K562 (cell line): ENCODE measurements around the gene RREB1. TPM values are rescaled to one million over a fixed set of nuclear protein-coding genes. Genes with fewer than 3 reads are reported as not detected.

Source experiments
- ATAC-seq: fragments of 200-7000 bp; cut with Tn5 transposase; 3 replicates; pipeline ENCODE4 v1.9.1; 2020; ENCODE audit warnings: moderate library complexity
- BruUV-seq: library from RNA; stranded (reverse); fragments of 400-500 nt; replicated peaks from 2 replicates; lab custom pipeline; 2021; lab: Mats Ljungman, UMichigan
- CTCF ChIA-PET: fragments of 300-600 bp; formaldehyde crosslinking; extraction: SDS; loops from one replicate; lab custom pipeline; 2021; ENCODE audit warnings: low intra/inter-chr PET ratio; lab: Yijun Ruan, JAX
- POLR2A ChIA-PET: fragments of 300-600, 350-650 bp; sonication (Branson Sonifier 250); formaldehyde crosslinking; extraction: SDS; loops from one replicate; lab custom pipeline; 2021; ENCODE audit warnings: antibody characterized with exemption, inconsistent platforms; lab: Yijun Ruan, JAX
- DNase-seq, 4 experiments: peaks; one replicate each; pipeline versions ENCODE4 v3.0.0 to v3.0.0-alpha.2; 2011 to 2018; ENCODE audit warnings: low spot score in 3 of 4, mixed read lengths in 3 of 4; ENCODE audit errors: extremely low read depth in 1 of 4
- FAIRE-seq: peaks from 2 replicates; lab custom pipeline; 2011; peaks lifted over from hg19 to GRCh38; lab: Jason Lieb, UNC
- H2AFZ ChIP-seq: 2 replicates; pipeline ENCODE4 v1.6.0; 2011; ENCODE audit warnings: low read depth, low read length, control low read depth, inconsistent platforms
- H3K27ac ChIP-seq: fragments of 200-600 bp; 3 replicates; pipeline ENCODE4 v1.8.0; 2011; ENCODE audit warnings: low read depth, mild to moderate bottlenecking, control low read depth, inconsistent platforms, low read length, moderate library complexity, mixed read lengths; ENCODE audit errors: extremely low read depth
- H3K27me3 ChIP-seq, 2 experiments: fragments of 300-600 bp in 1 of 2; 2 replicates in 1 of 2; 3 replicates in 1 of 2; pipeline versions ENCODE4 v1.6.0 to v1.8.0; 2011; ENCODE audit warnings: inconsistent platforms in 2 of 2, low read length in 2 of 2, mild to moderate bottlenecking in 1 of 2, mixed read lengths in 1 of 2, moderate library complexity in 1 of 2; ENCODE audit not compliant: control insufficient read depth in 2 of 2, insufficient read depth in 2 of 2
- H3K36me3 ChIP-seq: fragments of 300-600 bp; 3 replicates; pipeline ENCODE4 v1.8.0; 2011; ENCODE audit warnings: mild to moderate bottlenecking, low read length, inconsistent platforms; ENCODE audit not compliant: control insufficient read depth, insufficient read depth
- H3K4me1 ChIP-seq, 2 experiments: fragments of 200-600 bp in 1 of 2; replicated peaks in 1 of 2; 2 replicates in 1 of 2; 3 replicates in 1 of 2; pipeline versions ENCODE4 v1.5.1 to v1.8.0; 2011; ENCODE audit warnings: inconsistent platforms in 2 of 2, low read length in 2 of 2, mild to moderate bottlenecking in 1 of 2, mixed read lengths in 1 of 2, moderate library complexity in 1 of 2; ENCODE audit not compliant: control insufficient read depth in 2 of 2, insufficient read depth in 2 of 2
- H3K4me2 ChIP-seq: 2 replicates; pipeline ENCODE4 v1.6.1; 2011; ENCODE audit warnings: low read length, control low read depth, inconsistent platforms, mixed read lengths; ENCODE audit not compliant: insufficient read depth
- H3K4me3 ChIP-seq: fragments of 200-600 bp; sonication (generic), shearing (Covaris generic); 2 replicates; pipeline ENCODE4 v1.5.1; 2016; ENCODE audit warnings: control low read depth, inconsistent platforms
- H3K79me2 ChIP-seq: fragments of 200-600 bp; 3 replicates; pipeline ENCODE4 v1.8.0; 2011; ENCODE audit warnings: low read length, inconsistent platforms; ENCODE audit not compliant: control insufficient read depth, insufficient read depth
- H3K9ac ChIP-seq, 2 experiments: 2 replicates each; pipeline versions ENCODE4 v1.6.0 to v1.6.1; 2011; ENCODE audit warnings: low read depth in 2 of 2, low read length in 2 of 2, control low read depth in 1 of 2, inconsistent platforms in 1 of 2, mild to moderate bottlenecking in 1 of 2, mixed read lengths in 1 of 2; ENCODE audit not compliant: insufficient read depth in 1 of 2
- H3K9me1 ChIP-seq: one replicate; pipeline ENCODE4 v1.6.0; 2011; ENCODE audit warnings: inconsistent platforms, mild to moderate bottlenecking, low read length, moderate library complexity; ENCODE audit not compliant: control insufficient read depth, insufficient read depth
- H3K9me3 ChIP-seq: replicated peaks from 2 replicates; pipeline ENCODE4 v1.5.1; 2011; ENCODE audit warnings: low read depth, low read length, inconsistent platforms; ENCODE audit not compliant: control insufficient read depth, insufficient read depth
- H4K20me1 ChIP-seq: replicated peaks from 2 replicates; pipeline ENCODE4 v1.6.1; 2011; ENCODE audit warnings: low read length, inconsistent platforms, mixed read lengths; ENCODE audit not compliant: control insufficient read depth, insufficient read depth
- DMBX1 ChIP-seq: fragments of 250-450 bp; sonication (Bioruptor Pico); IDR thresholded peaks from 2 replicates; pipeline ENCODE4 v1.8.0; 2022; ENCODE audit warnings: inconsistent platforms, mild to moderate bottlenecking, moderate library complexity, borderline replicate concordance
- MYC ChIP-seq, 2 experiments: fragments of 250-450 bp in 1 of 2; sonication (Bioruptor Pico) in 1 of 2; IDR thresholded peaks; 2 replicates each; pipeline versions ENCODE4 v1.5.1 to v1.6.1; 2012 to 2021; ENCODE audit warnings: low read depth in 2 of 2, borderline replicate concordance in 1 of 2, improper control_type of control experiment in 1 of 2, low read length in 1 of 2, mild to moderate bottlenecking in 1 of 2, moderate library complexity in 1 of 2
- NR1H2 ChIP-seq: sonication (generic); formaldehyde crosslinking; IDR thresholded peaks from 2 replicates; pipeline ENCODE4 v1.4.0; 2020; ENCODE audit warnings: mild to moderate bottlenecking, missing genetic modification reagents
- THRB ChIP-seq: fragments of 450-650 bp; formaldehyde crosslinking; conservative IDR thresholded peaks from 2 replicates; pipeline ENCODE4 v1.4.0; 2022; ENCODE audit warnings: mild to moderate bottlenecking, missing genetic modification characterization
- ZKSCAN8 ChIP-seq: fragments of 200-800 bp; sonication (Bioruptor generic); IDR thresholded peaks from 2 replicates; pipeline ENCODE4 v1.6.1; 2016; ENCODE audit warnings: missing genetic modification characterization, missing compliant biosample characterization
- ZNF217 ChIP-seq: sonication (generic); formaldehyde crosslinking; IDR thresholded peaks from 2 replicates; pipeline ENCODE4 v1.8.0; 2022; ENCODE audit warnings: mild to moderate bottlenecking, missing genetic modification reagents
- WGBS: fragments of 100-300 bp; shearing (Covaris generic); methylation state at CpG from one replicate; pipeline ENCODE4 v1.1.6; 2016; ENCODE audit warnings: low coverage, mixed read lengths; ENCODE audit not compliant: insufficient coverage; ENCODE audit errors: missing lambda C conversion rate; 5-methylcytosine and 5-hydroxymethylcytosine counted together
- in situ Hi-C: fragments of 300-500 bp; cut with MboI; formaldehyde crosslinking; loops from 4 replicates; pipeline ENCODE4 v1.15.0; 2018; ENCODE audit warnings: inconsistent platforms, mixed read lengths
- intact Hi-C: fragments of 100-400 bp; cut with micrococcal nuclease; formaldehyde crosslinking; loops from 2 replicates; pipeline ENCODE4 v1.14.2; 2022
- polyA plus RNA-seq, 8 experiments: library from polyadenylated mRNA; depleted of rRNA in 4 of 8; stranded (reverse) in 5 of 8; unstranded in 3 of 8; fragments of >200 nt; fragmentation: Nextera tagmentation in 2 of 8; fragmentation: Illumina TruSeq in 1 of 8; extraction: Ambion mirVana in 2 of 8; extraction: Trizol in 1 of 8; gene quantifications; 2 replicates each; pipeline versions ENCODE4 v1.2.1 to v1.2.3, GENCODE V29; 2011 to 2014; ENCODE audit warnings: inconsistent platforms in 1 of 8, missing spikeins in 1 of 8
- total RNA-seq, 7 experiments: library from RNA; depleted of rRNA in 6 of 7; stranded (reverse); fragments of >200 nt in 6 of 7; fragmentation: Illumina TruSeq in 2 of 7; extraction: Trizol in 2 of 7; gene quantifications; 2 replicates each; pipeline versions ENCODE4 v1.2.1 to v1.2.3, GENCODE V29; 2011 to 2021; ENCODE audit warnings: low replicate concordance in 1 of 7
- TF ChIP-seq, protein P1 (sequence below): fragments of 450-650 bp; conservative IDR thresholded peaks from 2 replicates; pipeline ENCODE4 v1.6.1; 2016; ENCODE audit warnings: missing genetic modification characterization, low read depth, mild to moderate bottlenecking, missing compliant biosample characterization, moderate library complexity

Gene RREB1
- total and polyA plus RNA-seq, 9 of the 15 experiments (the other 6 are each of a cell fraction or from before 2014, with no cell fraction given) = 3.3 to 64.2 (median 19.3) TPM

DNA sequence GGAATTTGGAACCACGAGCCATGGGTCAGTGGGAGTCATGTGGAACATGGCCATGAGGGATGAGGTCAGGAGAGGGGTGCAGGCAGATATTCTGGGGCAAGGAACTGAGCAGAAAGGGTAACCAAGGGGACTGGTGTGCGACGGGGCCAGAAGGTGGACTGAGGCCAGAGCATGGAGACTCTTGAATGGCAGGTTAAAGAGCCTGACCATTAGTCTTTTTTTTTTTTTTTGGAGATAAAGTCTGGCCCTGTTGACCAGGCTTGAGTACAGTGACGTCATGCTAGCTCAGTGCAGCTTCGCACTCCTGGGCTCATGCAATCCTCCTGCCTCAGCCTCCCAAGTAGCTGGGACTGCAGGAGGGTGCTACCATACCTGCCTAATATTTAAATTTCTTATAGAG, 64.0 kb downstream of the RREB1 start (continued):
- 0 out of 2 replicates have a peak, but pooled peaks have one; percentile 57 for TF ChIP-seq THRB (CRISPR knock-in tag)

- Histone ChIP-seq H3K27me3 (no peaks in the 10 kb centered on the region; a peak in 1 of 5 replicates), H3K9me1 (no peaks in the 10 kb centered on the region), H3K4me2 (peak overlapping the region; percentile 52), H3K4me1 (peaks cover 67 to 76% of the 10 kb centered on the region in 2 experiments), H3K4me3 (no peak overlapping the region), H3K79me2 (peaks cover 98% of the 10 kb centered on the region), H3K27ac (peak overlapping the region; percentile 78), H2AFZ (no peak overlapping the region; the same call in 1 of the 2 replicates), H3K9me3 (no peaks in the 10 kb centered on the region), H3K36me3 (peaks cover 27% of the 10 kb centered on the region), H4K20me1 (no peaks in the 10 kb centered on the region), H3K9ac (peak overlapping the region; percentile 33 to 85; a peak in 2 of 4 replicates)
- intact Hi-C loops (no loop called here), in situ Hi-C loops (no loop called here)
- ChIA-PET POLR2A (interaction anchor here (0.7 to 1.4 kb wide), 5 partner anchors 11 to 410 kb away, joined by 3 to 4 read pairs (median 3); no protein-coding TSS in a partner anchor), CTCF (no interaction called here)
- peak; percentile 4 for ATAC-seq
- FAIRE-seq = no peak
- no TSS peak for BruUV-seq
- peak in 1 of 4 experiments; percentile 68 for DNase-seq
- WGBS = 15% methylated on average over 7 of the region's 7 CpGs
- TF ChIP-seq DMBX1 = peak; percentile 71
- TF ChIP-seq NR1H2 (CRISPR knock-in tag) = peak; percentile 10; the same call in 1 of the 2 replicates
- peak; percentile 52; the same call in 1 of the 2 replicates for TF ChIP-seq MYC (IDR thresholded peaks at IDR 0.05; ENCODE audit: low read depth, low read length)
- TF ChIP-seq MYC (CRISPR knock-in tag; IDR thresholded peaks at IDR 0.05; ENCODE audit: borderline replicate concordance, low read depth) = no peak
- TF ChIP-seq, protein P1, sequence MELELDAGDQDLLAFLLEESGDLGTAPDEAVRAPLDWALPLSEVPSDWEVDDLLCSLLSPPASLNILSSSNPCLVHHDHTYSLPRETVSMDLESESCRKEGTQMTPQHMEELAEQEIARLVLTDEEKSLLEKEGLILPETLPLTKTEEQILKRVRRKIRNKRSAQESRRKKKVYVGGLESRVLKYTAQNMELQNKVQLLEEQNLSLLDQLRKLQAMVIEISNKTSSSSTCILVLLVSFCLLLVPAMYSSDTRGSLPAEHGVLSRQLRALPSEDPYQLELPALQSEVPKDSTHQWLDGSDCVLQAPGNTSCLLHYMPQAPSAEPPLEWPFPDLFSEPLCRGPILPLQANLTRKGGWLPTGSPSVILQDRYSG (tag) = no peak
- 0 out of 2 replicates have a peak, but pooled peaks have one; percentile 31 for TF ChIP-seq ZKSCAN8 (CRISPR knock-in tag)
- TF ChIP-seq ZNF217 (CRISPR knock-in tag) = no peak
Measured at GRCh38 chr6:7172649-7173048, 64.9 kb downstream of the RREB1 start.
